Measurements from ENCODE around the gene MAP6D1.

The MAP6D1 gene

DNA sequence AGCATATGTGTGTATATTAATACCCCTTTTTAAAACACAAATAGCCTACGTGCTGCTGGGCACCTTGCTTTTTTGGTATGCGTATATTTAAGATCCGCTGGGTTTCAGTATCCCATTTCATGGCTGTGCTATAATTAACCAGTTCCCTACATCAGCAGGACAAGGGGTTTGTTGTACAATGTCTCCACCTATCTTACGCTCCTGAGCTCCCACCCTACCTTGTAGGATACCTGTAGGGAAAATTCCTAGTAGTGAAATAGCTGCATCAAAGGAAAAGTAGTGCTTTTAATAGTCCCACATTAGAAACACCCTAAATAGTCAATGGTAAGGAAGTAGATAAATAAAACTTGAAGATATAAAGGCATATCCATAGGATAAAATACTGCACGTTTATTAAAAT is 1.4 kb downstream of the MAP6D1 start:
- DNase-seq (ENCODE audit: low spot score), result no peak

DNA sequence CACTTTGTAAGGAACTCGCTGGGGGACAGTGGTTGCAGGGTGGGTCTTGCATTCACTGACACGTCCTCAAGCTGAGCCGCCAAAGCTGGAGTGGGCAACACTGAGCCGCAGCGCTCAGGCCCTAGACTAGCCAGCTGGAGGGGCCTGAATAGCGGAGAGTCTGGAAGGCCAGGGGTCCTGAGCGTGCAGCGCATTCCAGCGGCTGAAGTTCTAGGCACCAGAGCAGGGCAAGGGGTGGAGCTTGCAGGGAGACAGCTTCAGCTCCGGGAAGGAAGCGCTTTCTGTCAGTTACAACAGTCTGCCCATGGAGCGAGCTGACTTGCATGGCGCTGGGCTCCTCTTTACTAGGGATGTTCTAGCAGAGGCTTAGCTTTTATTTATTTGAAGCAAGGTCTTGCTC is 2.7 kb downstream of the MAP6D1 start:
- no peak for DNase-seq (ENCODE audit: low spot score)

DNA sequence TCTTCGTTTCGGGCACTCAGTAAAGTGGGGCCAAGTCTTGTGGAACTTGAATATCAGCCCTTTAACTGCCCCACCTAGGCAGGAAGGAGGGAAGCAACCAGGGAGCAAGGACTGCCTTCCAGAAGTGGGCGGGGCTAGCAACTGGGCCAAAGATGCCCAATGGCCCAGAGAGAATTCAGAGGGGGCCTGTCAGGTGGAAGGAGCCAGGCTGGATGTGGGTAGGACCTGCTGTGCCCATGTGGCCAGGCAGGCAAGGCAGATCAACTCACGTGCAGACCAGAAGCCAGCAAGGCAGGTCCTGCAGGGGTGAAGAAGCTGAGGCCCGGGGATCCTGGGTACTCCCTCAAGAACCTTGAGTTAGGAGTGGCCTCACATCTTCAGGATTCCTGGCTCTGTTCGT is 5.5 kb downstream of the MAP6D1 start:
- DNase-seq (ENCODE audit: low spot score), result no peak

GRCh38 chr3:183818706-183819624 is 6.4 kb downstream of the MAP6D1 start:
- DNase-seq (ENCODE audit: low spot score), result no peak

DNA sequence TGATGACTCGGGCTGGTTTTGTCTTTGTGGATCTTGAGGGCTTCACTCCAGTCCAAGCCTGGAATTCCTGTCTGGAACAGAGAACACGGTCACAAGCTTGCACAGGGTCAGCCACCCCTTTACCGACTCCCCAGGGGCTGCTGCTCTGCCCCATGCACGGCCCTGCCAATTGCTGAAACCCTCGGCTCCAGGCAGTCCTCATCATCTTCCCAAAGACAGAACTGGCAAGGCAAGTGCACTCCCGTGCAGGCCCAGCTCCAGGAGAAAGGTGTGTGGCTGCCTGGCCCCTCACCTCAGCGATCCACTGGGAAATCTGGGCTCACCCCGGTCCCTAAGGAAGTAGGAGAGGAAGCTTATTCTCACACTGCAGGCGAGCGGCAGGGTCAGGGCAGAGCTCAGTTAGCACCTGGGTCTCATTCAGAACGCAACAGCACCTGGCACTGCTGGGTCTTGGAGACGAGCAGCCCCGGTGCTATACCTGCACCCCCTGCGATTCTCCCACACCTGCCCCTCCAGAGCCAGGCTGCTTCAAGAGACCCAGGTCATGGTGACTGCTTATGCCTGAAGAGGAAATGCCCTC is 7.2 kb downstream of the MAP6D1 start:
- no peak for DNase-seq (ENCODE audit: low spot score)

- DNase-seq (ENCODE audit: low spot score), result no peak
Observed at GRCh38 chr3:183817639-183818038, 7.7 kb downstream of the MAP6D1 start.

DNA sequence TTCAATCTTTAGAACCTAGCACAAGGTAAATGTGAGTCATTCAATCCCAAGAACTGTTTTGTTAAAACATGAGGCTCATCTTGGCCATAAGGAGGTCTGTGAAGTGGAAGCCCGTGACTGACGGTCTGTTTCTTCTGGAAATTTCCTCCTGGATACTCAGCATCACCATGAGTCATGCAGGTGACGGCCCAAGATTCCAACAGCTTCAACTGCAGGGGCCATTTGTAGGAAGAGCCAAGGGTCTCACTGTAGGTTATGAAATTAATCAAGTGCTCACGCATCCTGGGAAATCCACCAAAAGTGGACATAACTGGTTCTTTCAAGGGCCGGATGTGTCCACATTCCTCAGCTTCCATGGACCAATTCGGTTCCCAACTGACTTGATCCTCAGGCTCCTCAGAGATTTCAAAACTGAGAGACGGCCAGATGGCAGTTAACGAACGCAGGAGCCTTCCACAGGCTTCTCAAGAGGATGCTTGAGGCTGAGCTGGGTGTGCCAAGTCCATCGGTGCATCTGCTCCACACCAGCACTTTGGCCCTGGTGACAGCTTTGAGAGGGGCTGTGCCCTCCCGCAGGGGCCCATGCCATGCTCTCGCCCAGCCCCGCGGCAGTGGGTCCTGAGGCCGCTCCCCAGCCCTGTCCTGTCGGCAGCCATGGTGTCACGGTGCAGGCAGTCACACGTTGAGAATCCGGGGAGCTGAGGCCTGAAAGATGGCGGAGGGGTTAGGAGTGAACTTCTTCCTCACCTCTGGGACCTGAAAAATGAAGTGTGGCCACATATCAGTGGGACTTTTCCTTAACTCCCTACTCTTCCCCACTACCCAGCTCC is 8.5 kb downstream of the MAP6D1 start:
- DNase-seq (ENCODE audit: low spot score), result no peak

GRCh38 chr3:183815951-183816475 is 9.4 kb downstream of the MAP6D1 start:
- no peak for DNase-seq (ENCODE audit: low spot score)

DNA sequence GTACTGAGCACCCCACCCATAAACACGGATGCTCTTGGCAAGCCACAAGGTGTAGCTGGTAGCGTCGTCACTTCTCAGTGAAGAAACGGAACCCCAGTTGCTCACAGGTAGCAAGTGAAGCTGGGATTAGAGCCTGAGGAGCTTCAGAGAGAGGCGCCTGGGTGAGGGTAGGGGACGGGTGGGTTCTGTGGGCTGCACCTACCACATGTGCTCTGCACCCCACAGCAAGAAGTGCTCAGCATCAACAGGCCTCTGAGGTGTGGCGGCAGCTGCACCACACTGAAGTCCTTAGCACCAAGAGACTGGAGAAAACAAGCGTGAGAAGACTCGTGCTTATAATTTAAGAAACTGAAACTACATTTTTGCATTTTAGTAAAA is 9.8 kb downstream of the MAP6D1 start:
- DNase-seq (ENCODE audit: low spot score), result no peak

GRCh38 chr3:183814240-183814639 is 11.1 kb downstream of the MAP6D1 start:
- DNase-seq (ENCODE audit: low spot score), result no peak

DNA sequence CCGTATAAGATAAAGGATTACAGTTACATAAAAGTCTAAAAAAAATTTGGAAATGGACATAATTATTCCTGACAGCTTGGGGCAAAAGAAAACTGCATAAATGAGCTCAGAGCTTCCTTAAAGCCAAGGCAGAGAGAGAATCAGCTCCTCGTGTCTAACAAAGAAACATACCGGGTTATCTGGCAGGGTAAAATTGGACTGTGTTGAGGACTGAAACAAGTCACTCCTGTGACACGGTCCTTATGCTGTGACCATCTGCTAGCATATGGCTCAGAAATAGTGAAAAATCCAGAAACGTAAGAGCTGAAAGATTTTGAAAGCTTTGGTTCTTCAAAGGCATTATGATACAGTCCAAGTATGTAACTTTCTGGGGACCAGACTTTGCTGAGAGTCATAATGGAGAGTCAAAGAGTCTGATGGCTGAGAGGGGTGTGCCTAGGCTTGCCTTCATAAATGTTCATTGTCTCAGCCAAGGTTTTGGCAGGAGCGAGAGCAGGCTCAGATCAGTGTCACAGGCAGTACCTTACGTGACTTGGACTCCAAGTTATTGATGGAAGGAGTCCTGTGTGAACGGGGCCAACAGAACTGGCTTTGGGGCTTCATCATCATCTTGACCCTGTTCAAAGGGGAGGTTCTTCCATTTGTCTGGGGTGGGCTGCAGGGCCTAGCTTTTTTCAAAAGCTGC is 12.5 kb downstream of the MAP6D1 start:
- no peak for DNase-seq (ENCODE audit: low spot score)

- no peak for DNase-seq (ENCODE audit: low spot score)
Observed at GRCh38 chr3:183811638-183812037, 13.7 kb downstream of the MAP6D1 start.

- DNase-seq (ENCODE audit: low spot score), result no peak
Observed at GRCh38 chr3:183810643-183811594, 14.5 kb downstream of the MAP6D1 start.

GRCh38 chr3:183809270-183809669 is 16.1 kb downstream of the MAP6D1 start:
- no peak for DNase-seq (ENCODE audit: low spot score)

DNA sequence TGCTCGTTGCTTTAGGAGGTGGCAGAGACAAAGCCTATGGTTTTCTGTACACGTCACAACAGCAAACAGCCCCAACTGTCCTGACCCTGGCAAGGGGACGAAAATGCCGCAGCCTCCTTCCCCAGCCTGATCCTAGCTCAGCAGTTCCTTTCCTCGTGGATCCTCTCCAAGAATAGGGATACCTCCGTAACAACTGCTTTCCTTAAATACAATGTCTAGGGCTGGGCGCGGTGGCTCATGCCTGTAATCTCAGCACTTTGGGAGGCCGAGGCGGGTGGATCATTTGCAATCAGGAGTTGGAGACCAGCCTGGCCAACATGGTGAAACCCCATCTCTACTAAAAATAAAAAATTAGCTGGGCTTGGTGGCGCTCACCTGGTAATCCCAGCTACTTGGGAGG is 17.0 kb downstream of the MAP6D1 start:
- DNase-seq (ENCODE audit: low spot score), result no peak

GRCh38 chr3:183807881-183808280 is 17.5 kb downstream of the MAP6D1 start:
- DNase-seq (ENCODE audit: low spot score), result no peak

DNA sequence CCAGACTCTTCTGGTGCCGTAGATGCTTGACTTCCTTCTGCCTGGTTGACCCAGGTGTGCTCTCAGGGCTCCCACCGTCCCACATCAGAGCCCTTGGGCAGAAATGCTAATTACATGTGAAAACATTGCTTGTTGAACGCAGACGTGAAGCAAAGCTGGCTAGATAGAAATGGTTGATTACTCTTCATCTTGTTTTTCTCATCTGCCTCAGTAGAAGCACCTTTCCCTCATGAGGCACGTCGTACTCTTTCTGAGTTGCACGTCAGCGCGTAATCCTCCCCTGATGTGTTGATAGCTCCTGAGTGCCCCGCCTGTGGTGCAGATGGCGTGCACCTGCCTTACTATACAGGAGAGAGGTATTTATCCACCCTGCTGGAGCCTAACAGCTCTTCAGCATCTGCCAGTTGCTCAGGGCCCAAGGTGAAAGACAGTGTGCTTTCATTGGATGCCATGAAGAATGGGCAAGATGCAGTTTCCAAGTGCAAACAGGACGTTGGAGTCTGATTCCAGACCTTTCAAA is 18.1 kb downstream of the MAP6D1 start:
- DNase-seq (ENCODE audit: low spot score), result no peak

DNA sequence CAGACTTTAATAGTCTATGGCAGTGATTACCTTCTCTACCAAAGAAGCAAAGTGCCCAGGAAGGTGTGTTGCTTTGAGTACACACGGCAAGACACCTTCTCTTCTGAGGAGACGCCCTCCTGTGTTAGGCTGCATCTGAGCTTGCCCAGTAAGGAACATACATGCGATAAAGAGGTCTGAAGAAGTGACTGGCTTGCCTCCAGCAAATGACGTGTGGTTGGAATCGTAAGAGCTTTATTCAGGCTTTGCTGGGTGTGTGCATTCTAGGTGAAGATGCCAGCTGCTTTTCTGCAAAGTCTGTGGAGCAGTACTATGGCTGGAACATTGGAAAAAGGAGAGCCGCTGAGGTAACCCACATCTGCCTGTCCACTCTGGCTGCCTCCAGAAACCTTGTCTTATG is 22.4 kb downstream of the MAP6D1 start:
- no peak for DNase-seq (ENCODE audit: low spot score)

- no peak for DNase-seq (ENCODE audit: low spot score)
Observed at GRCh38 chr3:183801601-183802000, 23.8 kb downstream of the MAP6D1 start.

- DNase-seq (ENCODE audit: low spot score), result no peak
Observed at GRCh38 chr3:183800243-183800863, 25.0 kb downstream of the MAP6D1 start.

All from GM03348 (cell line).